ENCODE results near the gene ATAT1.

The ATAT1 gene

DNA sequence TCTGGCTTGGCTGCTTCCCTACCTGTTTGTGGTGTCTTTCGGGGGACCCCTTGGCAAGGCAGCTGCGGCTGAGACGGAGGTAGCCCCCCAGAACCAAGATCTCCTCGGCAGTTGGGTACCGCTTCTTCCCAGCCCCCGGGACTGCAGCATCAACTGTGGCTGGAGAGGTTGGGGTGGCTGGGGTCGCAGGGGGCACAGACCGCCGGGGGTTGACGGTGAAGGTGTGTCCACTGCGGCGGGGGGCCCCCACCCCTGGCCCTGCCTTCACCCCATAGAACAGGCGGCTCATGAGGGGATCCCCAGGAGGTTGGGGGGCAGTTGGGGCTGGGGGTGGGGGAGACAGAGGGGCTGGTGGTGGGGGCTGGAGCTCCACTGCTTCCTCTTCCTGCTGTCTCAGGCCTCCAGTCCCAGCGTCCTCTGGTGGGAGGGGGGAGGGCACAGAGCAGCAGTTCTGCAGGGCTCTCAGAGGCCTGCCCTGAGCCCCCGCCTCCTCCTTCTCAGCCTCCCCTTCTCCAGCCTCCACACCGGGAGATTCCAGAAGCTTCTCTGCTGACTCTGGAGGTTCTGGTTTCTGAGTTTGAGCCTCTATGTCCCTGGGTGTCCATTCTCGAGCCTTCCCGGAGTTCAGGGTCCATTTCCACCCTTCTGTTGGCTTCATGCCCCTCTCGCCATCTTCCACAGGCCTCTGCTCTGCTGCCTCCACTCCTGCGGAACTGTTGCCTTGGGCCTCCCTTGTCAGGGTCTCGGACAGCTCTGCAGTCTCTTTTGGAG lies 57.9 kb downstream of the ATAT1 start:
- DNase-seq: peak; percentile 80 to 85

- peak; percentile 39 to 43 for DNase-seq
These were observed 58.7 kb downstream of the ATAT1 start for GRCh38 chr6:30685157-30686008.

DNA sequence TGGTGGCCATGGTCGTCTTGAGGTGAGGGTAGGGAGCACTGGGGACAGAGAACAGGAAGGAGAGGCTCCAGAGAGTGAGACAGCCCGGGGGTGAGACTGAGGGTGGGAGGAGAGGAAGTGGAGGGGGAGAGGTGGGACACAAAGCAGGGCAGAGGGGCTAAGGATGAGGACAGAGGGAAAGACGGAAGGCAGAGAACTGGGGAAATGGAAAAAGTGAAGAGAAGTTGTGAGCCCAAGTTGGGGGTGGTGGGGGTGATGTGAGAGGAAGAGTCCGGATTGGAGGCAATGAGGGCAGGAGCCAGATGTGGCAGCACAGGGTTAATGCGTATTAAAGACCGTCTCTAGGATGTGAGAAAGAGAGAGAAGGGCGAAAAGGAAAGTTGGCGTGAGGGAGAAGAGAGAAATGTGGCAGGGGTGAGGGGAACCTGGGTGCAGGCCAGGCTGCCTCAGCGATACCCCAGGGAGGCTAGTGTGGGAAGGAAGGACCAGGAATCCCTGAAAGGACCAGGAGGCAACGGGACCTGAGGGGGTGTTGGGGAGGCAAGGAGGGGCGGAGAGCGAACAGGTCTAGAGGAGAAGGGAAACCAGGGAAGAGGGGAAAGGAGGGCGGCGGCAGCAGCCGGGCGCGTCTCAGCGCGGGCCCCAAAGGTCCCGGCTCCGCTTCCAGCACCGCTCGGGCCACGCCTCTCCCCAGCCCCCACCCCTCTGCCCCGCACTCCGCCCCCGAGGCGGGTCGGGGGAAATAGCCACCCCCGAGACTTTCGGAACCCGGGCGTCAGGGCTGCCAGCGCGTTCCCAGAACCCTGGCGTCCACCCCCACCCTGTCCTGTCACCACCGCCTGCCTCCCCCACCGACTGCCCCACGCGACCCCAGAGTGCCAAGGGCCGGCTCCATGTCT lies 59.6 kb downstream of the ATAT1 start, which contains the start of gene PPP1R18:
PPP1R18 (minus strand) TSS at position 637 of the 899 bp plus-strand sequence; CDS start at position 10, 627 bp downstream.
- peak; percentile 61 to 68 for DNase-seq

GRCh38 chr6:30686908-30687658 lies 60.4 kb downstream of the ATAT1 start:
- peak; percentile 92 for DNase-seq

DNA sequence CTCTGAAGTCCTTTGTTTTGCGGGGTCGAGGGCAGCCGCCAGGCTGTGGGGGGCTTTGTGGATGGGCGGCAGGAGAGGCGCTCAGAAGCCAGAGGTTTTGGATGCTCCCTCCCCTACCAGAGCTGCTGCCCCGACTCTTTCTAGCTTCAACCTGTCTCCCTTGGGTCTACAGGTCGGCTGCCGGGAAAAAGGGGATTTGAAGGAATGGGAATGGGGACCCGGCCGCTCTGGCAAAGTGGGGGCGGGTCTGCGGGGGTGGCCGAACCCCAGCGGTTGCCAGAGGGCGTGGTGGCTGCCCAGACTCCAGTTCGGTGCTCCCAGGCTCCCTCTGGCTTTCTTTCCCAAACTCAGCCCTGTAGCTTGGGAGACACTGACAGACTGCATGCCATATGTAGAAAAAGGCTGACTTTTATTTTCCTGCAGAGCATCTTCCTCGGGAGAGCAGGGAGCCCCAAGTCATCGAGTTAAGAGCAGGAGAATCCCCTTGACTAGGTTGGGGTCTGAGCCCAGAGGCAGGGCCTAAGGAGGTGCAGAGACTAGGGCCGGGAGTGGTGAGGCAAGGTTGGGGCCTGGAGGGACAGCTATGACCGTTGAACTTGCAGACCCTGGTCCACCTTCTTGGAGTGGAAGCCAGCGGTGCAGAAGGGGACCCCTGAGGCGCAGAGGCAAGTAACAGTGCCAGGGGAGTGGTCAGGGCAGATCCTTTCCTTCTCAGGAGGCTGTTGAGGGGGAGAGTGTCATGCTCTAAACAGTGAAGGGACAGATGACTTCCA lies 61.2 kb downstream of the ATAT1 start:
- DNase-seq: no peak

DNA sequence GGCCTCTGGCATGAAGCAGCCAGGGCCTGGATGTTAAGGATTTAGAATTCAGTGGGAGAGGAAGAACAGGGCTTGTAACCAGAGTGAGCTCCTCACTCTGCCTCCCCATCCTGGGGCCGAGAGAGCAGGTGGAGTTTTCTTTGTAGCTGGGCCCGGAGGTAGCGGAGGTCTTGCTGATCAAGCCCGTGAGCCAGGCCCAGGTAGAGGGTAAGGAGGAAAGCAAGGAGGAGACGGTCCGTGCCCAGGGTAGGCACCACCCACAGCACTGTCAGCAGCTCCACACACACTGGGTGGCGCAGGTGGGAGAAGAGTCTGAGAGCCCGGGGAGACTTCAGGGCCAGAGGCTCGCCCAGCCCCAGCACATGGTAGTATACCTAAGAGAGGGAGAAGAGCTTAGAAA lies 61.9 kb downstream of the ATAT1 start:
- DNase-seq: no peak

DNA sequence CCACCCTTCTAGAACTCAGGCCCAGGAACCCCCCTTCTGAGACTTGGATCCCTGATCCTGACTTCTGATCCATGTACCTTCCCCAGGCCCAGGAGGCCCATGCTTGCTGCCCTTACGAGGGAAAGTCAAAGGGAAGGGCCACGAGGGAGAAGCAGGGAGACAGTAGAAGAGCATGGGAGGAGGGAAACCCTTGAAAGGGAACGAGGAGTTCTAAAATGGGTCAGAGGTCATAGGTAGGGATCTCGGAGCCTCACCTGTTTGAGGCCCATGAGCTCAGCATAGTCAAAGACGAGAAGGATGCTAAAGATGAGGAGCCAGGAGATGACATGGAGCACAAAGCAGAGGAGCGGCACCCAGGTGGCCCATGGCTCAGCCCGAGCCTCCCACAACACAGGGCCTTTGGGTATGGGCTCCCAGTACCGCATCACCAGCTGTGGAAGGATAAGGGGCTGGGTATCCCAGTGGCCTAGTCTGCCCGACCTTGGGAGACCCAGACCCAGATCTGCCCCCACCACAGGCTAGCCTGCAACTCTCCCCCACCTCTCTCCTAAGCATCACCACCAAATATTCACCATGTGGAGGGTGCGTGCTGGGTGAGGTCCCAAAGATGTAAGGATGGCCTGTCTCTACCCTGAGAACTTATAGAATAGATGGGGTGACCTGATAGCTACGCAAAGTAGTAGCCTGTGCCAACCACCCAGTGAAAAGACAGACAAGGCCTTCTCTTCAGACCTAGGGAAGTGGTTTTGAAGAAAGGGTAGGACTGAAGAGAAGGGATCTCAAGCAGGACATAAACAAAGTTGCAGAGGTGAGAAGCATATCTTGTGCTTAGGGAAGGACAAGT lies 62.6 kb downstream of the ATAT1 start:
- DNase-seq: no peak

GRCh38 chr6:30689985-30690384 lies 63.3 kb downstream of the ATAT1 start:
- no peak for DNase-seq

DNA sequence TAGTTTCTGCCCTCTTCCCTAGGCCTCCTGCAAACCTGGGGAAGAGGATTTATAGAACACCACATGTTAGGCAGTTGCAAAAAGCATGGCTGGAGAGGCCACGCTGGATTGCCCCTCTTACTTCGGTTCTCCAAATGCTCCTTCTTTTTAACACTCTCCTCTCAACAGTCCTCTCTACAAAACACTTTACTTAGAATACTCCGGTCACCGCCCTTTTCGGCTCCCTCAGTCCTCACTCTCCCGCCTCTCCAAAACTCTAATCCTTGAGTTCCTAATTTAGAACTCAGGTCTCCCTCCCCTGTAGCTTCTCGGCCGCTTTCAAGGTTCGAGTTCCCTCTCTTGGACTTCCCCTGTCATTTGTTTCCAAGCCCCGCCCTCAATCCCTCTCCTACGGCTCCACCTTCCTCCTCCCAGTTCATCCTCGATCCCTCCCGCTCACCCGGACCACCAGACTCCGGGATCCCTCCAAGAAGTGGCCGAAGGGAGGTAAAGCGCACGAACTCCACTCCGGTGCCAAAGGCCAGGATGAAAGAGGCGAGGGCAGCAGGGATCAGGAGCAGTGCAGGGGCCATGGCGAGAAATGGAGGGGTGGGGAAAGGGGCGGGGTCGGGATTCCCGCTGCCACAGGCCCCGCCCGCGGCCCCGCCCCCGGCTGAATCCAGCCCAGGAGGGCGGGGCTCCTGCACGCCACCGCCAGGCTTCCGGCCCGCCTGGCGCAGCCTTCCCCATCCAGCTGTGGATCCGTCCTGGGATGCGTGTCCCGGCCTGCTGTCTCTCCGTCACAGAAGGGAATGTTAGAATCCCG lies 63.9 kb downstream of the ATAT1 start, which contains the start of gene NRM:
NRM (minus strand) TSS at position 582 of the 805 bp plus-strand sequence; CDS start at position 572, 10 bp downstream.
- DNase-seq: peak; percentile 91

DNA sequence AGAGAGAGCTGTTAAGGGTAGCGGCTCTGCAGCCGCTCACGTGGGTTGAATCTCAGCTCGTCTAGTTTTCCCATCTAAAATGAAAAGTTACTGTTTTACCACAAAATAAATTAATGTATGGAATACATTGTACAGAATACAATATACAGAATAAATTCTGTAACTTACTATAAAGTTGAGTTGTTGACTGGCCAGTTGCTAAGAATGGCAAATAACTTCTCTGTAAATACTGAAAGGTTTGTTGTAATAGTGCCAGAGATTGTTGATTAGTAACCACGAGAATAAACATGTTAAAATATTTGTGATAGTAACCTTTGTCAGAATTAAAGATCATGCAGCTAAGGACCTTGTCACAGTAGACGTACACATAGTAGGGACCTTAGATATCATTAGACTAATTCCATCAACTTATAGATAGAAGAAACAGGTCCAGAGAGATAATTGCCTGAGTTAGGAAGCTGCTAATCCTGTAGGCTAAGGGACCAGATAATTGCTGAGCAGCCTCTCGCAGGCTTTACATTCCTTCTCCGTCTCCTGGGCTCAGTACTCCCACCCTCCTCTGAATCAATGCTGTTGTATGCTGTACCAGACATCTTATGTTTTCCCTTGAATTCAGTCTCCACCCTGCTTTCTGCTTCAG lies 64.7 kb downstream of the ATAT1 start:
- DNase-seq: no peak

Data from Kasumi-1 (cell line).